Loucy (cell line): Measurements from ENCODE around the gene MEIS1.

Experiments
- H2AFZ ChIP-seq: fragments of 200-600 bp; sonication (generic); 2 replicates; pipeline ENCODE4 v1.6.0; 2016; ENCODE audit warnings: antibody characterized with exemption, mild to moderate bottlenecking, low read length, moderate library complexity
- H3F3A ChIP-seq: fragments of 200-600 bp; 2 replicates; pipeline ENCODE4 v1.6.0; 2016; ENCODE audit warnings: antibody characterized with exemption, low read depth, mild to moderate bottlenecking
- H3K27me3 ChIP-seq: fragments of 200-600 bp; sonication (generic); 2 replicates; pipeline ENCODE4 v1.6.1; 2014; ENCODE audit warnings: low read length, mild to moderate bottlenecking; ENCODE audit not compliant: insufficient read depth, poor library complexity, severe bottlenecking
- H3K36me3 ChIP-seq: fragments of 200-600 bp; sonication (generic); 2 replicates; pipeline ENCODE4 v1.6.1; 2016; ENCODE audit warnings: low read length; ENCODE audit not compliant: insufficient read depth
- H3K4me1 ChIP-seq: fragments of 200-600 bp; sonication (generic); 2 replicates; pipeline ENCODE4 v1.5.1; 2014; ENCODE audit warnings: low read length, mild to moderate bottlenecking; ENCODE audit not compliant: insufficient read depth, poor library complexity, severe bottlenecking
- H3K4me2 ChIP-seq: fragments of 200-600 bp; sonication (generic); 2 replicates; pipeline ENCODE4 v1.6.0; 2014; ENCODE audit warnings: antibody characterized with exemption, low read length, low read depth, mild to moderate bottlenecking; ENCODE audit not compliant: poor library complexity, severe bottlenecking
- H3K4me3 ChIP-seq: fragments of 200-600 bp; sonication (generic); 2 replicates; pipeline ENCODE4 v1.5.1; 2014; ENCODE audit warnings: low read length, mild to moderate bottlenecking, mixed read lengths; ENCODE audit not compliant: poor library complexity, severe bottlenecking
- H3K79me2 ChIP-seq: fragments of 200-600 bp; sonication (generic); 2 replicates; pipeline ENCODE4 v1.6.1; 2014; ENCODE audit warnings: low read length; ENCODE audit not compliant: insufficient read depth
- H3K9ac ChIP-seq: fragments of 200-600 bp; sonication (generic); 2 replicates; pipeline ENCODE4 v1.6.0; 2014; ENCODE audit warnings: mild to moderate bottlenecking, low read depth, low read length, moderate library complexity; ENCODE audit not compliant: poor library complexity, severe bottlenecking
- H3K9me2 ChIP-seq: fragments of 200-600 bp; sonication (generic); replicated peaks from 2 replicates; pipeline ENCODE4 v1.6.1; 2016; ENCODE audit warnings: low read depth, low read length, mixed read lengths
- H3K9me3 ChIP-seq: fragments of 200-600 bp; sonication (generic); 2 replicates; pipeline ENCODE4 v1.6.1; 2014; ENCODE audit warnings: mild to moderate bottlenecking, antibody characterized with exemption, low read length, low read depth; ENCODE audit not compliant: insufficient read depth
- H4K20me1 ChIP-seq: fragments of 200-600 bp; sonication (generic); 2 replicates; pipeline ENCODE4 v1.6.0; 2014; ENCODE audit warnings: antibody characterized with exemption, low read length, mild to moderate bottlenecking; ENCODE audit not compliant: insufficient read depth, poor library complexity, severe bottlenecking
- EZH2phosphoT487 ChIP-seq: fragments of 200-600 bp; IDR thresholded peaks from 2 replicates; pipeline ENCODE4 v1.6.1; 2018; ENCODE audit warnings: antibody characterized with exemption, mild to moderate bottlenecking, moderate library complexity, borderline replicate concordance
- TF ChIP-seq, protein P1 (sequence below): fragments of 200-600 bp; sonication (generic); conservative IDR thresholded peaks from 2 replicates; pipeline ENCODE4 v1.5.1; 2014; ENCODE audit warnings: mild to moderate bottlenecking, antibody characterized with exemption, low read length

MEIS1 gene

DNA sequence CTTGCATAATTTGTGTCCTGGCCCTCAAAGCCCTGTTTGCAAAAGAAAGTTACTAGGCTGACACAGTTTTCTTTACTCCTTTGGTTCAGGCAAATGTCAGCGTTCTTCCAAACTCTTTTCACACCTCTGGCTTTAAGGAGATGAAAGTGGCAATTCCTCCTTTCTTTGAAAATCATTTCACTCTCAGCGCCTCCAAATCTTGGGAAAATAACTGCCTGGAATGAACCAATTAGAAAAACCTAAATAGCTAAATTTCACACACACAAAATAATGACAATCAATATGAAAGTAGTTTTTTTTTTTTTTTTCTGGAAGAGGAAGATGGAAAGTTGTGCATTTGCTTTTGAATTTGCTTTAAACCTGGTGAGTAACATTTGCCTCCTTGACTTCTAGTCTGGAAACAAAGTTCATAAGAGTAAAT is 1.7 kb downstream of the MEIS1 start:
- Histone ChIP-seq H3K36me3 (no peaks in the 10 kb centered on the region), H3K27me3 (no peaks in the 10 kb centered on the region), H3K9ac (no peak overlapping the region), H3K79me2 (no peaks in the 10 kb centered on the region), H3K4me2 (no peak overlapping the region), H3K9me2 (no peaks in the 10 kb centered on the region), H3F3A (no peaks in the 10 kb centered on the region), H3K4me1 (no peaks in the 10 kb centered on the region), H2AFZ (no peak overlapping the region), H3K4me3 (no peak overlapping the region), H4K20me1 (no peaks in the 10 kb centered on the region), H3K9me3 (no peaks in the 10 kb centered on the region)
- TF ChIP-seq EZH2phosphoT487, result no peak
- TF ChIP-seq, protein P1, sequence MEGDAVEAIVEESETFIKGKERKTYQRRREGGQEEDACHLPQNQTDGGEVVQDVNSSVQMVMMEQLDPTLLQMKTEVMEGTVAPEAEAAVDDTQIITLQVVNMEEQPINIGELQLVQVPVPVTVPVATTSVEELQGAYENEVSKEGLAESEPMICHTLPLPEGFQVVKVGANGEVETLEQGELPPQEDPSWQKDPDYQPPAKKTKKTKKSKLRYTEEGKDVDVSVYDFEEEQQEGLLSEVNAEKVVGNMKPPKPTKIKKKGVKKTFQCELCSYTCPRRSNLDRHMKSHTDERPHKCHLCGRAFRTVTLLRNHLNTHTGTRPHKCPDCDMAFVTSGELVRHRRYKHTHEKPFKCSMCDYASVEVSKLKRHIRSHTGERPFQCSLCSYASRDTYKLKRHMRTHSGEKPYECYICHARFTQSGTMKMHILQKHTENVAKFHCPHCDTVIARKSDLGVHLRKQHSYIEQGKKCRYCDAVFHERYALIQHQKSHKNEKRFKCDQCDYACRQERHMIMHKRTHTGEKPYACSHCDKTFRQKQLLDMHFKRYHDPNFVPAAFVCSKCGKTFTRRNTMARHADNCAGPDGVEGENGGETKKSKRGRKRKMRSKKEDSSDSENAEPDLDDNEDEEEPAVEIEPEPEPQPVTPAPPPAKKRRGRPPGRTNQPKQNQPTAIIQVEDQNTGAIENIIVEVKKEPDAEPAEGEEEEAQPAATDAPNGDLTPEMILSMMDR, result no peak

DNA sequence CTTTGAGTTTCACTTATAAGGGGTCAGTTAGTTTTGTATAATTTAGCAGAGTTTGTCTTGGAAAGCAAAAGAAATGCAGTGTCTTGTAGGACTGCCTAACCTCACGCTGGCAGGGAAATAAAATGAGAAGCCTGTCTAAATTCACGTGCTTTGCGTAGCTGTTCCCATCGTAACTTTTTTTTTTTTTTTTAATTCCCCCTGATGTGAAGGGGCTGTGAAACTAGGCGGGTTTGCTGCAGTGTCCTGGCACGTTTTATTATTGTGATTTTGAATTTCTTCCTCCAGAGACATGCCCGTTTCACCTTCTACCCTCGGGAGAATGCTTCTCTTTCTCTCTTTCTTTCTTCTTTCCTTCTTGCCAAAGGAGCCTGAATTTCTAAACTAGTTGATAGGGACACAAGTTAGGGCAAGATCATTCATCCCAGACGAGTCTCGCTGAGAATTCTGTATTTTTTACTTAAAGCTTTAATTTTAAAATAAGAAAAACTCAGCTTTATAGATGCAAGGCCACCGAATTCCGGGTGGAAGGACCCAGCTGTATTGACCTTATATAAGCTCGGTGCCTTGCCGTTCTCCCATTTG is 2.3 kb downstream of the MEIS1 start:
- H3K79me2 ChIP-seq, result no peaks in the 10 kb centered on the region
- TF ChIP-seq, protein P1, result no peak
- no peak for TF ChIP-seq EZH2phosphoT487
- H3K9me2 ChIP-seq, result no peaks in the 10 kb centered on the region
- no peak overlapping the region for H2AFZ ChIP-seq
- no peak overlapping the region for H3K4me2 ChIP-seq
- H3F3A ChIP-seq, result no peaks in the 10 kb centered on the region
- H3K27me3 ChIP-seq, result no peaks in the 10 kb centered on the region
- no peaks in the 10 kb centered on the region for H3K36me3 ChIP-seq
- no peak overlapping the region for H3K9ac ChIP-seq
- H4K20me1 ChIP-seq, result no peaks in the 10 kb centered on the region
- no peaks in the 10 kb centered on the region for H3K4me1 ChIP-seq
- no peaks in the 10 kb centered on the region for H3K9me3 ChIP-seq
- no peak overlapping the region for H3K4me3 ChIP-seq

DNA sequence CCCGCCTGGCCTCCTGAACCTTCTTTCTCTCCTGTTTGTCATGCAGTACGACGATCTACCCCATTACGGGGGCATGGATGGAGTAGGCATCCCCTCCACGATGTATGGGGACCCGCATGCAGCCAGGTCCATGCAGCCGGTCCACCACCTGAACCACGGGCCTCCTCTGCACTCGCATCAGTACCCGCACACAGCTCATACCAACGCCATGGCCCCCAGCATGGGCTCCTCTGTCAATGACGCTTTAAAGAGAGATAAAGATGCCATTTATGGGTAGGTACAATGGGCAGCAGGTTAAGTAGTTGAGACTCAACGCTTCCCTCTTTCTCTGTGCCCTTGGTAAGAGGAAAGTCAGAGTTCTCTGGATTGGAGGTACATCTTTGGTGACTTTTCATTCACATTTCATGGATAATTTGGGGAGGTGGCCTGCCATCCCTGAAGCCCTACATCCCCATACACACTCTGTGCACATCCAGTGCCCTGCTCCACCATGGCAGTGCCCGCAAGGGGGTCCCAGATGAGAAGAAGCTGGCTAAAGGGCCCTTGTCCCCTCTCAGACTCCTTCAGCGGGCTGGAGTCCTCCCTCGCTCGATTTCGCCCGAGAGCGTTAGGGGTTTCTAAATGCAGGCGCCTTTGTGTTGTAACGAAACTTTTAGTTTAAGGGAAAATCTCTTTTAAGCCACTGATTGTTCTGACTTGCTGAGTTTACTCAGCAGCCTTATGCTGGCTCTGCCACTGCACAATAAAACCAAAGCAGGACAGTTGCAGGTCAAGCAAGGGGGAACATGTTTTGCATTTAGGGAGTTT is 3.0 kb downstream of the MEIS1 start:
- TF ChIP-seq, protein P1, result no peak
- TF ChIP-seq EZH2phosphoT487, result no peak
- no peaks in the 10 kb centered on the region for H3K79me2 ChIP-seq
- H3K4me2 ChIP-seq, result no peak overlapping the region
- H4K20me1 ChIP-seq, result no peaks in the 10 kb centered on the region
- H3K36me3 ChIP-seq, result no peaks in the 10 kb centered on the region
- no peaks in the 10 kb centered on the region for H3K27me3 ChIP-seq
- H3K9ac ChIP-seq, result no peak overlapping the region
- no peaks in the 10 kb centered on the region for H3K9me2 ChIP-seq
- H2AFZ ChIP-seq, result no peak overlapping the region
- no peaks in the 10 kb centered on the region for H3K4me1 ChIP-seq
- H3F3A ChIP-seq, result no peaks in the 10 kb centered on the region
- H3K4me3 ChIP-seq, result no peak overlapping the region
- no peaks in the 10 kb centered on the region for H3K9me3 ChIP-seq
